Neural cell (in vitro differentiated cells): ENCODE data around the gene IAPP. TPM values are rescaled to one million over a fixed set of nuclear protein-coding genes. Genes with fewer than 3 reads are reported as not detected.

Experiments
- H2AFZ ChIP-seq: fragments of 200-600, 300-800 bp; sonication (generic), shearing (Covaris generic); 2 replicates; pipeline ENCODE4 v1.6.0; 2014; ENCODE audit warnings: low read depth, mild to moderate bottlenecking, antibody characterized with exemption, low read length, moderate library complexity
- H3F3A ChIP-seq: fragments of 200-600 bp; shearing (Covaris generic); 2 replicates; pipeline ENCODE4 v1.6.1; 2016; ENCODE audit warnings: mild to moderate bottlenecking, moderate library complexity, mixed read lengths, antibody characterized with exemption, low read length; ENCODE audit not compliant: insufficient read depth, poor library complexity, severe bottlenecking
- H3K27ac ChIP-seq: fragments of 200-600, 300-800 bp; sonication (generic), shearing (Covaris generic); 2 replicates; pipeline ENCODE4 v1.5.1; 2014; ENCODE audit warnings: mild to moderate bottlenecking, low read length, moderate library complexity
- H3K27me3 ChIP-seq: fragments of 300-800, 200-600 bp; sonication (generic), shearing (Covaris generic); 2 replicates; pipeline ENCODE4 v1.6.0; 2014; ENCODE audit warnings: mild to moderate bottlenecking, low read depth, low read length, moderate library complexity; ENCODE audit not compliant: insufficient read depth
- H3K36me3 ChIP-seq: fragments of 300-800, 200-600 bp; sonication (generic), shearing (Covaris generic); 2 replicates; pipeline ENCODE4 v1.5.1; 2014; ENCODE audit warnings: mild to moderate bottlenecking, antibody characterized with exemption, low read length, moderate library complexity; ENCODE audit not compliant: insufficient read depth
- H3K4me2 ChIP-seq: fragments of 300-800, 200-600 bp; sonication (generic), shearing (Covaris generic); 2 replicates; pipeline ENCODE4 v1.6.0; 2014; ENCODE audit warnings: mild to moderate bottlenecking, low read length
- H3K4me3 ChIP-seq: fragments of 300-800, 200-600 bp; sonication (generic), shearing (Covaris generic); 2 replicates; pipeline ENCODE4 v1.5.1; 2014; ENCODE audit warnings: mild to moderate bottlenecking, low read length, moderate library complexity
- H3K79me2 ChIP-seq: fragments of 200-600 bp; shearing (Covaris generic); replicated peaks from 2 replicates; pipeline ENCODE4 v1.6.0; 2014; ENCODE audit warnings: mild to moderate bottlenecking, low read length, moderate library complexity; ENCODE audit not compliant: insufficient read depth
- H3K9ac ChIP-seq: fragments of 300-800, 200-600 bp; sonication (generic), shearing (Covaris generic); 2 replicates; pipeline ENCODE4 v1.6.1; 2016; ENCODE audit warnings: mild to moderate bottlenecking, low read length, mixed read lengths
- H3K9me2 ChIP-seq: fragments of 200-600 bp; shearing (Covaris generic); 2 replicates; pipeline ENCODE4 v1.6.1; 2016; ENCODE audit warnings: mild to moderate bottlenecking, low read length, mixed read lengths; ENCODE audit not compliant: insufficient read depth
- H3K9me3 ChIP-seq: fragments of 200-600, 300-800 bp; sonication (generic), shearing (Covaris generic); 2 replicates; pipeline ENCODE4 v1.6.1; 2016; ENCODE audit warnings: mild to moderate bottlenecking, mixed run types, low read length, moderate library complexity, mixed read lengths
- H4K20me1 ChIP-seq: fragments of 200-600 bp; shearing (Covaris generic); 2 replicates; pipeline ENCODE4 v1.6.1; 2016; ENCODE audit warnings: mild to moderate bottlenecking, mixed run types; ENCODE audit not compliant: insufficient read depth
- CTCF ChIP-seq: fragments of 450-650 bp; IDR thresholded peaks from 2 replicates; pipeline ENCODE4 v1.5.1; 2014; ENCODE audit warnings: antibody characterized with exemption, mild to moderate bottlenecking, moderate library complexity; ENCODE audit not compliant: poor library complexity, severe bottlenecking
- EP300 ChIP-seq: fragments of 450-650 bp; conservative IDR thresholded peaks from 2 replicates; pipeline ENCODE4 v1.6.1; 2014; ENCODE audit warnings: antibody characterized with exemption, mild to moderate bottlenecking, moderate library complexity; ENCODE audit not compliant: poor library complexity, severe bottlenecking
- EZH2 ChIP-seq: fragments of 200-600, 300-800 bp; shearing (Covaris generic), sonication (generic); IDR thresholded peaks from 2 replicates; pipeline ENCODE4 v1.6.1; 2014; ENCODE audit warnings: antibody characterized with exemption, low read length, borderline replicate concordance, mild to moderate bottlenecking; ENCODE audit not compliant: insufficient read depth, poor library complexity, severe bottlenecking
- MXI1 ChIP-seq: fragments of 450-650 bp; conservative IDR thresholded peaks from 2 replicates; pipeline ENCODE4 v1.6.1; 2014; ENCODE audit warnings: antibody characterized with exemption, mild to moderate bottlenecking; ENCODE audit not compliant: poor library complexity, severe bottlenecking
- POLR2AphosphoS5 ChIP-seq: IDR thresholded peaks from 2 replicates; pipeline ENCODE4 v1.6.1; 2012
- RAD21 ChIP-seq: fragments of 450-650 bp; conservative IDR thresholded peaks from 2 replicates; pipeline ENCODE4 v1.6.1; 2014; ENCODE audit warnings: antibody characterized with exemption, mild to moderate bottlenecking, moderate library complexity
- SMC3 ChIP-seq: fragments of 450-650 bp; conservative IDR thresholded peaks from 2 replicates; pipeline ENCODE4 v1.6.1; 2014; ENCODE audit warnings: antibody characterized with exemption, mild to moderate bottlenecking, moderate library complexity; ENCODE audit not compliant: poor library complexity
- TAF1 ChIP-seq: IDR thresholded peaks from 2 replicates; pipeline ENCODE4 v1.6.1; 2012; ENCODE audit warnings: low read depth
- polyA plus RNA-seq: library from polyadenylated mRNA; depleted of rRNA; stranded (reverse); fragments of >200 nt; gene quantifications from 2 replicates; pipeline ENCODE4 v1.2.3, GENCODE V29; 2014
- TF ChIP-seq, protein P1 (sequence below): IDR thresholded peaks from 2 replicates; pipeline ENCODE4 v1.6.1; 2012; ENCODE audit warnings: borderline replicate concordance

Gene IAPP
- polyA plus RNA-seq, 1 donor from 2014 or later = not detected

DNA sequence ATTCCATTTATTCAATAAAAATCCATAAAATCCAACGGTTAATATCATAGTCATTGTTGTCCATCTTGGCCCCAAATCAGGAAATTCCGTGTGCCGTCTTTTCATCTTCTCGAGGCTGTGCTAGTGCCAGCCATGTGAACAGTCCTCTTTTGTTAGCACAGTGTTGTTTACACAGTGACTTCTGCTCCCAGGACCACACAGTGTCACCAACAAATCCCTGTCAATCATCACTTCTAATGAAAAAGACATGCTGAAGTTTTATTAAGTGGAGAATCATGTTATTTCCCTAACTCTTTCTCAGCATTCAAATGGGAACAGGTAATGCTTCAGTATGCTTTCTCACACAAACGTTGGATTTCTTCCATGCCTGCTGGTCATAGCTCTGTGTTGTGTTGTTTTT, 36.0 kb upstream of the IAPP start:
- H3K4me3 ChIP-seq = no peak overlapping the region
- no peak overlapping the region for H3K27ac ChIP-seq
- H3K36me3 ChIP-seq = no peaks in the 10 kb centered on the region
- H3K9me2 ChIP-seq = no peaks in the 10 kb centered on the region
- no peak for TF ChIP-seq RAD21
- no peak for TF ChIP-seq EP300
- no peak for TF ChIP-seq SMC3
- no peak for TF ChIP-seq EZH2
- no peak for TF ChIP-seq MXI1
- no peaks in the 10 kb centered on the region for H3K9me3 ChIP-seq
- no peaks in the 10 kb centered on the region for H3F3A ChIP-seq
- H3K27me3 ChIP-seq = no peaks in the 10 kb centered on the region
- no peaks in the 10 kb centered on the region for H4K20me1 ChIP-seq
- no peak overlapping the region for H3K9ac ChIP-seq
- H3K79me2 ChIP-seq = no peaks in the 10 kb centered on the region
- H3K4me2 ChIP-seq = no peak overlapping the region
- H2AFZ ChIP-seq = no peak overlapping the region

DNA sequence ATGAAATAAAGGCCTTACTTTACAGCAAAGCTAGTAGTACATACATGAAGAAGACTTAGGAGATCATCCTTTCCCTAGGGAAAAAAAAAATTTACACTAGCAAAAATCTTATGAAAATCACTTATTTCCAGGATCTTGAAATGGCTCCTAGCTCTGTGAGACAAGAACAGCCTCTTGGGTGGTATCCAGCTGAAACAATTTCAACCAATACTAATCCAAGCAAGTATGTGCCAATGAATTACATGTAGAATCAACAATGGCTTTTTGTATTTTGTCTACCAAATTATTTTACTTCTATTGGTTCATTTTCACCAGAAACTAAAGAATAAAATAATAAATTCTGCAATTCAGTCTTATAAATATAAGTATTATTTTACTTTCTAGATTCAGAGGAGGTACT, 35.2 kb upstream of the IAPP start:
- Histone ChIP-seq H3K4me3 (no peak overlapping the region), H4K20me1 (no peaks in the 10 kb centered on the region), H3K27ac (no peak overlapping the region), H3F3A (no peaks in the 10 kb centered on the region), H3K36me3 (no peaks in the 10 kb centered on the region), H3K9me2 (no peaks in the 10 kb centered on the region), H3K9me3 (no peaks in the 10 kb centered on the region), H3K9ac (no peak overlapping the region), H2AFZ (no peak overlapping the region), H3K27me3 (no peaks in the 10 kb centered on the region), H3K4me2 (no peak overlapping the region), H3K79me2 (no peaks in the 10 kb centered on the region)
- TF ChIP-seq, protein P1, sequence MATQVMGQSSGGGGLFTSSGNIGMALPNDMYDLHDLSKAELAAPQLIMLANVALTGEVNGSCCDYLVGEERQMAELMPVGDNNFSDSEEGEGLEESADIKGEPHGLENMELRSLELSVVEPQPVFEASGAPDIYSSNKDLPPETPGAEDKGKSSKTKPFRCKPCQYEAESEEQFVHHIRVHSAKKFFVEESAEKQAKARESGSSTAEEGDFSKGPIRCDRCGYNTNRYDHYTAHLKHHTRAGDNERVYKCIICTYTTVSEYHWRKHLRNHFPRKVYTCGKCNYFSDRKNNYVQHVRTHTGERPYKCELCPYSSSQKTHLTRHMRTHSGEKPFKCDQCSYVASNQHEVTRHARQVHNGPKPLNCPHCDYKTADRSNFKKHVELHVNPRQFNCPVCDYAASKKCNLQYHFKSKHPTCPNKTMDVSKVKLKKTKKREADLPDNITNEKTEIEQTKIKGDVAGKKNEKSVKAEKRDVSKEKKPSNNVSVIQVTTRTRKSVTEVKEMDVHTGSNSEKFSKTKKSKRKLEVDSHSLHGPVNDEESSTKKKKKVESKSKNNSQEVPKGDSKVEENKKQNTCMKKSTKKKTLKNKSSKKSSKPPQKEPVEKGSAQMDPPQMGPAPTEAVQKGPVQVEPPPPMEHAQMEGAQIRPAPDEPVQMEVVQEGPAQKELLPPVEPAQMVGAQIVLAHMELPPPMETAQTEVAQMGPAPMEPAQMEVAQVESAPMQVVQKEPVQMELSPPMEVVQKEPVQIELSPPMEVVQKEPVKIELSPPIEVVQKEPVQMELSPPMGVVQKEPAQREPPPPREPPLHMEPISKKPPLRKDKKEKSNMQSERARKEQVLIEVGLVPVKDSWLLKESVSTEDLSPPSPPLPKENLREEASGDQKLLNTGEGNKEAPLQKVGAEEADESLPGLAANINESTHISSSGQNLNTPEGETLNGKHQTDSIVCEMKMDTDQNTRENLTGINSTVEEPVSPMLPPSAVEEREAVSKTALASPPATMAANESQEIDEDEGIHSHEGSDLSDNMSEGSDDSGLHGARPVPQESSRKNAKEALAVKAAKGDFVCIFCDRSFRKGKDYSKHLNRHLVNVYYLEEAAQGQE = no peak
- TF ChIP-seq TAF1 = no peak
- no peak for TF ChIP-seq MXI1
- TF ChIP-seq EZH2 = no peak
- no peak for TF ChIP-seq CTCF
- no peak for TF ChIP-seq RAD21
- no peak for TF ChIP-seq POLR2AphosphoS5
- no peak for TF ChIP-seq SMC3
- no peak for TF ChIP-seq EP300
